GM12872 (cell line): ENCODE measurements around the gene EXOC4.

ENCODE experiments used
- CTCF ChIP-seq: IDR thresholded peaks from 3 replicates; pipeline ENCODE4 v1.5.1; 2011; ENCODE audit warnings: low read depth, mild to moderate bottlenecking, low read length, moderate library complexity; ENCODE audit not compliant: insufficient read depth

EXOC4 gene

GRCh38 chr7:133358708-133359107 lies 105.8 kb downstream of the EXOC4 start:
- no peak for TF ChIP-seq CTCF

GRCh38 chr7:133359449-133359848 lies 106.6 kb downstream of the EXOC4 start:
- no peak for TF ChIP-seq CTCF

GRCh38 chr7:133360201-133360600 lies 107.3 kb downstream of the EXOC4 start:
- TF ChIP-seq CTCF: no peak

GRCh38 chr7:133361806-133362205 lies 108.9 kb downstream of the EXOC4 start:
- no peak for TF ChIP-seq CTCF

- no peak for TF ChIP-seq CTCF
Observed at GRCh38 chr7:133364959-133365690, 112.2 kb downstream of the EXOC4 start.

GRCh38 chr7:133365917-133366316 lies 113.0 kb downstream of the EXOC4 start:
- no peak for TF ChIP-seq CTCF

- no peak for TF ChIP-seq CTCF
Observed at GRCh38 chr7:133367561-133367960, 114.7 kb downstream of the EXOC4 start.
